Measurements from ENCODE around the gene SLC17A5. TPM values are rescaled to one million over a fixed set of nuclear protein-coding genes. Genes with fewer than 3 reads are reported as not detected.

The SLC17A5 gene
- total and polyA plus RNA-seq, 9 of the 15 experiments (the other 6 are each of a cell fraction or from before 2014, with no cell fraction given), result 1.3 to 7.2 (median 3.4) TPM

GRCh38 chr6:73655341-73655917, 1.6 kb upstream of the SLC17A5 start (continued):
- peak; percentile 27; the same call in 1 of the 2 replicates for TF ChIP-seq MAFG (tag; conservative IDR thresholded peaks at IDR 0.05)
- no peak for TF ChIP-seq ZFX (CRISPR knock-in tag; IDR thresholded peaks at IDR 0.05)
- TF ChIP-seq CHCHD3 (CRISPR knock-in tag; IDR thresholded peaks at IDR 0.05), result no peak
- TF ChIP-seq HSF4 (CRISPR knock-in tag; IDR thresholded peaks at IDR 0.05; ENCODE audit: borderline replicate concordance), result no peak
- no peak for TF ChIP-seq POLR2AphosphoS5 (IDR thresholded peaks at IDR 0.05; ENCODE audit: control insufficient read depth, insufficient read depth, low read depth, low read length)
- TF ChIP-seq YY1 (IDR thresholded peaks at IDR 0.05; ENCODE audit: borderline replicate concordance in 1 of 3, control insufficient read depth in 1 of 3, extremely low read depth in 1 of 3, insufficient read depth in 3 of 3, insufficient read length in 1 of 3, insufficient replicate concordance in 2 of 3, low read depth in 1 of 3, low read length in 2 of 3), result peak in 1 of 3 experiments; percentile 18
- no peak for TF ChIP-seq HOXB6 (CRISPR knock-in tag; IDR thresholded peaks at IDR 0.05; ENCODE audit: borderline replicate concordance)
- TF ChIP-seq CEBPG (CRISPR knock-in tag; IDR thresholded peaks at IDR 0.05), result no peak
- no peak for TF ChIP-seq CEBPG (tag; conservative IDR thresholded peaks at IDR 0.05 in 1 of 2, IDR thresholded peaks at IDR 0.05 in 1 of 2)
- no peak for TF ChIP-seq HNRNPH1 (optimal IDR thresholded peaks at IDR 0.05; ENCODE audit: low read depth, low read length)
- no peak for TF ChIP-seq ZNF584 (CRISPR knock-in tag; IDR thresholded peaks at IDR 0.05; ENCODE audit: low read depth)
- TF ChIP-seq MAZ (CRISPR knock-in tag; conservative IDR thresholded peaks at IDR 0.05 in 1 of 2, IDR thresholded peaks at IDR 0.05 in 1 of 2), result no peak
- no peak for TF ChIP-seq FOXK1 (CRISPR knock-in tag; IDR thresholded peaks at IDR 0.05; ENCODE audit: borderline replicate concordance)
- TF ChIP-seq, protein P1, sequence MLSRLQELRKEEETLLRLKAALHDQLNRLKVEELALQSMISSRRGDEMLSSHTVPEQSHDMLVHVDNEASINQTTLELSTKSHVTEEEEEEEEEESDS (CRISPR knock-in tag; IDR thresholded peaks at IDR 0.05), result no peak
- TF ChIP-seq ZBTB40 (IDR thresholded peaks at IDR 0.05), result peak; percentile 55
- TF ChIP-seq ZBTB40 (CRISPR knock-in tag; IDR thresholded peaks at IDR 0.05), result no peak
- no peak for TF ChIP-seq ZKSCAN1 (IDR thresholded peaks at IDR 0.05; ENCODE audit: low read depth, low read length)
- no peak for TF ChIP-seq ZNF507 (tag; conservative IDR thresholded peaks at IDR 0.05)

Data from K562 (cell line).